Sigmoid colon (tissue), 7 donors: ENCODE measurements around the gene SYNPO2. TPM values are rescaled to one million over a fixed set of nuclear protein-coding genes. Genes with fewer than 3 reads are reported as not detected.

Source experiments
- DNase-seq: peaks from one replicate; pipeline ENCODE4 v3.0.0-alpha.2; 2019
- H3K27ac ChIP-seq, 4 donors: fragments of 200-600 bp; sonication (generic); one replicate each; pipeline ENCODE4 v1.5.1; 2016 to 2019; ENCODE audit warnings: mild to moderate bottlenecking in 1 of 4
- H3K27me3 ChIP-seq, 3 donors: fragments of 200-600 bp; sonication (generic); one replicate each; pipeline ENCODE4 v1.5.1; 2019; ENCODE audit warnings: mild to moderate bottlenecking in 1 of 3
- H3K36me3 ChIP-seq, 4 donors: fragments of 200-600 bp; sonication (generic); one replicate each; pipeline ENCODE4 v1.5.1; 2016 to 2019
- H3K4me1 ChIP-seq, 4 donors: fragments of 200-600 bp; sonication (generic); one replicate each; pipeline ENCODE4 v1.5.1; 2017 to 2019
- H3K4me3 ChIP-seq, 4 donors: fragments of 200-600 bp; sonication (generic); one replicate each; pipeline ENCODE4 v1.5.1; 2017 to 2019; ENCODE audit warnings: mild to moderate bottlenecking in 2 of 4, moderate library complexity in 1 of 4
- H3K9me3 ChIP-seq, 4 donors: fragments of 200-600 bp in 3 of 4; sonication (generic) in 3 of 4; one replicate each; pipeline versions ENCODE4 v1.5.1 to v1.6.1; 2013 to 2019
- EP300 ChIP-seq, 4 donors: sonication (generic); formaldehyde crosslinking; IDR thresholded peaks; one replicate each; pipeline ENCODE4 v1.6.1; 2017; ENCODE audit warnings: antibody characterized with exemption in 4 of 4
- POLR2A ChIP-seq, 2 donors: fragments of 450-650 bp; IDR thresholded peaks; one replicate each; pipeline ENCODE4 v1.6.1; 2016; ENCODE audit warnings: antibody characterized with exemption in 2 of 2, mild to moderate bottlenecking in 2 of 2, moderate library complexity in 2 of 2
- POLR2AphosphoS5 ChIP-seq, 4 donors: sonication (generic); formaldehyde crosslinking; IDR thresholded peaks; one replicate each; pipeline ENCODE4 v1.6.1; 2017; ENCODE audit warnings: antibody characterized with exemption in 4 of 4
- WGBS, 2 donors: extraction: QIAGEN DNeasy Blood & Tissue Kit; methylation state at CpG; one replicate each; pipeline ENCODE4 v1.1.7; 2013; 5-methylcytosine and 5-hydroxymethylcytosine counted together
- intact Hi-C: fragments of 100-400 bp; cut with DNase I; formaldehyde crosslinking; loops from one replicate; pipeline ENCODE4 v1.15.1; 2023
- polyA plus RNA-seq, 3 donors: library from polyadenylated mRNA; stranded (reverse); fragments of 200-250 nt; gene quantifications; one replicate each; pipeline ENCODE4 v1.2.3, GENCODE V29; 2013
- total RNA-seq, 4 donors: library from RNA; depleted of rRNA; stranded (reverse); fragments of >200 nt; gene quantifications; one replicate each; pipeline ENCODE4 v1.1.0, GENCODE V29; 2016
- TF ChIP-seq, protein P1 (sequence below), 4 experiments: fragments of 450-650 bp in 3 of 4; fragments of 200-600 bp in 1 of 4; IDR thresholded peaks; one replicate each; pipeline ENCODE4 v1.5.1; 2016 to 2019; ENCODE audit warnings: antibody characterized with exemption in 4 of 4, mild to moderate bottlenecking in 3 of 4, moderate library complexity in 2 of 4
- donor health status: healthy with polysubstance abuse.
- donor health status: Bipolar disorder and iron deficiency.
- donor health status: healthy.

Gene SYNPO2
- total and polyA plus RNA-seq, 7 donors, result 2.1 to 1,591 (median 611) TPM

DNA sequence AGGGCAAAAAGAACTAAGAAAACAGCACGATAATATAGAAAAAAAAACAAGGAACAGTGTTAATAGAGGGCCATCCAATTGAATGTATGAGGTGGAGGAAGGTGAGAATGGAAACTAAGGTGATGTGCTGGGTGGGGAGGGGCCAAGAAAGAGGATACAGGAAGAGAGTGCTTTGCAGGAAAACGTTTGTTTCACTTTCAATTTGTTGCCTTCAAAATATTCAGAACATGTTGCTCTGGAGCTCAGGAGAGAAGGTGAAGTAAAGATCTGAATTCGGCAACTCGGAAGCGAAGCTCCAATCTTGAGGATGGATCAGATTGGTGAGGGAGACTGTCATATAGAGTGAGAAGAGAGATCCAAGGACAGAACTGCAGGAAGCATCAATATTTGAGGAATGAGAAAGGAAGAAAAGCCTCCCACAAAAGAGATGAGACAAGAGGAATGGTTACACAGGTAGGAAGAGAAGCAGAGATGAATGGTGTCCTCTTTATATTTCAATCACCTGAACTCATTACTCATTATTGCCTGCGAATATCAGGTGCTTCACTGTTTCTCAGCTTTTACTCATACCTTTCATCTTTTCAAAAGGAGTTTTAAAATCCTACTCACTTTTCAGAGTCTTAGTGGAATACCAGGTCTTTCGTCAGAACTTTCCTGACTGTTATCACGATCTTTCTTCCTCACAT is 38.0 kb upstream of the SYNPO2 start:
- peaks cover 0 to 6% (median 3%) of the 10 kb centered on the region in 4 donors for H3K4me1 ChIP-seq
- no peak overlapping the region for H3K27ac ChIP-seq
- intact Hi-C loops, result no loop called here
- no peaks in the 10 kb centered on the region for H3K36me3 ChIP-seq
- TF ChIP-seq, protein P1, sequence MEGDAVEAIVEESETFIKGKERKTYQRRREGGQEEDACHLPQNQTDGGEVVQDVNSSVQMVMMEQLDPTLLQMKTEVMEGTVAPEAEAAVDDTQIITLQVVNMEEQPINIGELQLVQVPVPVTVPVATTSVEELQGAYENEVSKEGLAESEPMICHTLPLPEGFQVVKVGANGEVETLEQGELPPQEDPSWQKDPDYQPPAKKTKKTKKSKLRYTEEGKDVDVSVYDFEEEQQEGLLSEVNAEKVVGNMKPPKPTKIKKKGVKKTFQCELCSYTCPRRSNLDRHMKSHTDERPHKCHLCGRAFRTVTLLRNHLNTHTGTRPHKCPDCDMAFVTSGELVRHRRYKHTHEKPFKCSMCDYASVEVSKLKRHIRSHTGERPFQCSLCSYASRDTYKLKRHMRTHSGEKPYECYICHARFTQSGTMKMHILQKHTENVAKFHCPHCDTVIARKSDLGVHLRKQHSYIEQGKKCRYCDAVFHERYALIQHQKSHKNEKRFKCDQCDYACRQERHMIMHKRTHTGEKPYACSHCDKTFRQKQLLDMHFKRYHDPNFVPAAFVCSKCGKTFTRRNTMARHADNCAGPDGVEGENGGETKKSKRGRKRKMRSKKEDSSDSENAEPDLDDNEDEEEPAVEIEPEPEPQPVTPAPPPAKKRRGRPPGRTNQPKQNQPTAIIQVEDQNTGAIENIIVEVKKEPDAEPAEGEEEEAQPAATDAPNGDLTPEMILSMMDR (IDR thresholded peaks at IDR 0.05), result no peak
- TF ChIP-seq EP300 (IDR thresholded peaks at IDR 0.05) (no peak), POLR2AphosphoS5 (IDR thresholded peaks at IDR 0.05) (no peak), POLR2A (IDR thresholded peaks at IDR 0.05) (no peak)
- H3K4me3 ChIP-seq, result peak overlapping the region; percentile 11 to 37 (median 34)
- 28 to 41% methylated on average over 8 of the region's 8 CpGs for WGBS, 2 donors
- H3K9me3 ChIP-seq, result no peaks in the 10 kb centered on the region
- no peak for DNase-seq
- no peaks in the 10 kb centered on the region for H3K27me3 ChIP-seq

DNA sequence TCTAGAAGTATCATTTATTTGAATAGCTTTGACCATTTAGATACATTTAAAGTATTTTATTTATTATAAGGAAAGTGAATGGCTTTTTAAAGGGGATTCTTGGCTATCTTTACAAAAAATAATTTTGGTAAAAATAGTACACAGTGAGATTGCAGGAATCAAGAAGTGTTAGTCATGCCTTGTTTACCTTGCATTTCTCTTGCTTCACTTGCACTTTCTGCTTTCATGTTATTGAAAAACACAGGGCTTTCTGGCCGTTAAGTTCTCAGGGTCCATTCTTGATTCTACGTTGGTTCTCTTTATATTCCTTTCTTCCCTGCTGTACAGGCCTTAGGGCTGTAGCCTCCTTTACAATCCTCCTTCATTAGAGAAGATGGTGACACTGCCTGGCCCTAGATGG is 30.9 kb upstream of the SYNPO2 start:
- TF ChIP-seq EP300 (IDR thresholded peaks at IDR 0.05) (no peak), POLR2AphosphoS5 (IDR thresholded peaks at IDR 0.05) (no peak), POLR2A (IDR thresholded peaks at IDR 0.05) (no peak)
- TF ChIP-seq, protein P1 (IDR thresholded peaks at IDR 0.05), result no peak
- no peaks in the 10 kb centered on the region for H3K9me3 ChIP-seq
- DNase-seq, result no peak
- no peaks in the 10 kb centered on the region for H3K36me3 ChIP-seq
- intact Hi-C loops, result no loop called here
- H3K4me3 ChIP-seq, result no peak overlapping the region
- WGBS, 2 donors, result 89 to 90% methylated on average over 2 of the region's 2 CpGs
- H3K27ac ChIP-seq, result no peak overlapping the region
- no peaks in the 10 kb centered on the region for H3K27me3 ChIP-seq
- no peaks in the 10 kb centered on the region for H3K4me1 ChIP-seq

DNA sequence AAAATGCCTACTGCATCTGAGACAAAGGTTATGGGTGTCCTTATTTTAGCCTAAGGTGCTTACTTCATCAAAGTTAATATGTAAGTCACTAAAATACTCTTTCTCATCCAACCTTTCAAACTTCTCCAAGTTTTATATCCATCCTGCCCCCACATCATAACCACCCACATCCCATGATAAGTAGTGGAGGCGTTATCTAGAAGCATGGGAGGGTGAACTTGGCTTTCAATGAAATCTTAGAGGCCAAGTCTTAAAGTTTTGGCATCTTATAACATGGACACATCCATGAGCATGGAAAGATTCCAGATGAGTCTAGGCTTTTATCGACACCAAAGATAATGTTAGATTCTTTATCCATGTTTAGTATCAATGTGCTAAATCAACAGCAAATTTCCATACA is 29.9 kb upstream of the SYNPO2 start:
- Histone ChIP-seq H3K4me1 (no peaks in the 10 kb centered on the region), H3K9me3 (no peaks in the 10 kb centered on the region), H3K27me3 (no peaks in the 10 kb centered on the region), H3K4me3 (no peak overlapping the region), H3K27ac (no peak overlapping the region), H3K36me3 (no peaks in the 10 kb centered on the region)
- intact Hi-C loops, result no loop called here
- WGBS, 2 donors, result 88 to 98% methylated on average over 2 of the region's 2 CpGs
- TF ChIP-seq POLR2AphosphoS5 (IDR thresholded peaks at IDR 0.05) (no peak), POLR2A (IDR thresholded peaks at IDR 0.05) (no peak), EP300 (IDR thresholded peaks at IDR 0.05) (no peak)
- TF ChIP-seq, protein P1 (IDR thresholded peaks at IDR 0.05), result no peak
- DNase-seq, result no peak

DNA sequence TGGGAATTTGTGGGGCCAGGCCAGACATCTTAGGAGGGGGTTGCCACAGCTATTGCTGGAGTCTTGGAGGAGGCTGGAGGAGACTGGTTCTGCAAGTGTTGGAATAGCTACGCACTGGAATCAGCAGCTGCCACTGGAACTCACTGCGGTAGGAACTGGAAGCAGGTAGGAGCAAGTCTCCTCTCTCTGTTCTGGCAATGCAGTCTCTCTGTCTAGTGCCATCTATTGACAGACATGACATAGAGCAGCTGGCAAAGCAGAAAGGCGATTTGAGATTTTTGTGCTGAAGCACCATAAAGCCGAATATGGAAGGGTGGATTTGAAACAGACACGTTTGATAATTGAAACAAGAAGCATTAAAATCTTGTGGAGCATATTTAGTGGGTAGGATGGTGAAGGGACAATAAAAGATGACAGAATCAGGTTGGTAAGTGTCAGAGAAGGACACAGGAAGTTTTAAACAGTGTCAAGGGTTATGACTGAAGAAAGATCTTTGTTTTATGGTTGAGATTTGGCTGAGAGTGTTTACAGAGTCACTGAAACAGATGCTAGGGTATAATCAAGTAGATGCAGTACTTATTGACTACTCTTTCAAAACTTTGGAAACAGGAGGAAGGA is 23.5 kb upstream of the SYNPO2 start:
- Histone ChIP-seq H3K9me3 (no peaks in the 10 kb centered on the region), H3K36me3 (no peaks in the 10 kb centered on the region), H3K27me3 (no peaks in the 10 kb centered on the region), H3K27ac (no peak overlapping the region), H3K4me3 (no peak overlapping the region), H3K4me1 (peaks cover 0 to 11% (median 7%) of the 10 kb centered on the region in 4 donors)
- intact Hi-C loops, result no loop called here
- TF ChIP-seq POLR2AphosphoS5 (IDR thresholded peaks at IDR 0.05) (peak in 2 of 4 donors; percentile 29 to 45), POLR2A (IDR thresholded peaks at IDR 0.05) (no peak), EP300 (IDR thresholded peaks at IDR 0.05) (no peak)
- TF ChIP-seq, protein P1 (IDR thresholded peaks at IDR 0.05), result peak in 3 of 4 experiments; percentile 30 to 47 (median 40)
- WGBS, 2 donors, result 7 to 23% methylated on average over 5 of the region's 5 CpGs
- DNase-seq, result no peak
